ENCODE measurements around the gene MDGA2. TPM values are rescaled to one million over a fixed set of nuclear protein-coding genes. Genes with fewer than 3 reads are reported as not detected.

MDGA2 gene
- total and polyA plus RNA-seq, 2 of the 4 experiments (the other 2 are of a cell fraction), result 0.02 TPM; not detected in 1

DNA sequence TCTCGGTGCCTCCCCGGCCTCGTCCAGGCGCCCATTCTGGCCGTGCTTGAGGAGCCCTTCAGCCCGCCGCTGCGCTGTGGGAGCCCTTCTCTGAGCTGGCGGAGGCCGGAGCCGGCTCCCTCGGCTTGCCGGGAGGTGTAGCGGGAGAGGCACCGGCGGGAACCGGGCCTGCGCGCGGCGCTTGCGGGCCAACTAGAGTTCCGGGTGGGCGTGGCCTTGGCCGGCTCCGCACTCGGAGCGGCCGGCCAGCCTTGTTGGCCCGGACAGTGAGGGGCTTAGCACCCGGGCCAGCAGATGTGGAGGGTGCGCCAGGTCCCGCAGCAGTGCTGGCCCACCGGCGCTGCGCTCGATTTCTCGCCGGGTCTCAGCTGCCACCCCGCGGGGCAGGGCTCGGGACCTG lies 855.1 kb downstream of the MDGA2 start:
- in situ Hi-C loops (cut with MboI; ENCODE audit: low sequenced_read_pairs) (no loop called here), dilution Hi-C loops (cut with HindIII; ENCODE audit: low sequenced_read_pairs, unreplicated experiment) (no loop called here), intact Hi-C loops (cut with micrococcal nuclease) (no loop called here)
- Histone ChIP-seq H3K14ac (replicated peaks; ENCODE audit: low read depth, low read length) (no peak overlapping the region), H3K18ac (ENCODE audit: low read depth, low read length) (no peak overlapping the region), H2BK20ac (ENCODE audit: low read depth, low read length) (no peak overlapping the region), H3K9me1 (ENCODE audit: insufficient read depth, low read length) (no peaks in the 10 kb centered on the region), H3K79me1 (ENCODE audit: low read depth in 1 of 2, low read length in 2 of 2) (no peaks in the 10 kb centered on the region), H3K4me1 (ENCODE audit: control insufficient read depth, insufficient read depth, low read length) (no peaks in the 10 kb centered on the region), H4K5ac (ENCODE audit: low read depth, low read length) (no peak overlapping the region), H3K4me2 (ENCODE audit: low read depth, low read length) (no peak overlapping the region), H4K91ac (ENCODE audit: insufficient read depth, low read depth, low read length) (no peak overlapping the region), H3K4me3 (ENCODE audit: insufficient read depth, low read depth, low read length) (no peak overlapping the region), H3K56ac (ENCODE audit: extremely low read depth, insufficient read depth, low read length) (no peak overlapping the region), H4K20me1 (ENCODE audit: insufficient read depth, low read length) (no peaks in the 10 kb centered on the region), H2AK5ac (ENCODE audit: low read depth, low read length) (no peak overlapping the region), H3K4ac (ENCODE audit: low read depth, low read length) (no peak overlapping the region), H3K9ac (ENCODE audit: low read depth, low read length) (no peak overlapping the region), H3K23ac (ENCODE audit: low read depth, low read length) (no peak overlapping the region), H2AFZ (replicated peaks; ENCODE audit: low read length, poor library complexity) (no peak overlapping the region), H3K27ac (ENCODE audit: insufficient read depth, low read length) (no peak overlapping the region), H4K8ac (ENCODE audit: low read depth in 2 of 2, low read length in 2 of 2) (no peak overlapping the region), H2BK5ac (ENCODE audit: low read depth, low read length, poor library complexity, severe bottlenecking) (no peak overlapping the region), H3K36me3 (ENCODE audit: control insufficient read depth, insufficient read depth, low read length) (no peaks in the 10 kb centered on the region), H2AK9ac (replicated peaks; ENCODE audit: low read depth, low read length, poor library complexity) (no peak overlapping the region), H3K27me3 (ENCODE audit: control insufficient read depth, insufficient read depth, low read length) (no peaks in the 10 kb centered on the region), H2BK15ac (ENCODE audit: low read depth, low read length) (no peak overlapping the region), H2BK120ac (ENCODE audit: low read depth, low read length) (no peak overlapping the region), H3K9me3 (ENCODE audit: control insufficient read depth, insufficient read depth, low read length) (peaks cover 5% of the 10 kb centered on the region; the same call in 1 of the 2 replicates)
- POLR2A ChIA-PET (ENCODE audit: unreplicated experiment), result no interaction called here
- CTCF ChIA-PET, result no interaction called here
- DNase-seq, result no peak
- ATAC-seq (ENCODE audit: low read depth), result no peak
- 92% methylated on average over 16 of the region's 42 CpGs; no CpG with 5 or more reads in 1 of the 2 experiments for WGBS, 2 experiments (ENCODE audit: extremely low coverage in 2 of 2, insufficient read length in 1 of 2)
- BruUV-seq (replicated peaks), result no TSS peak
- TF ChIP-seq, protein P1, sequence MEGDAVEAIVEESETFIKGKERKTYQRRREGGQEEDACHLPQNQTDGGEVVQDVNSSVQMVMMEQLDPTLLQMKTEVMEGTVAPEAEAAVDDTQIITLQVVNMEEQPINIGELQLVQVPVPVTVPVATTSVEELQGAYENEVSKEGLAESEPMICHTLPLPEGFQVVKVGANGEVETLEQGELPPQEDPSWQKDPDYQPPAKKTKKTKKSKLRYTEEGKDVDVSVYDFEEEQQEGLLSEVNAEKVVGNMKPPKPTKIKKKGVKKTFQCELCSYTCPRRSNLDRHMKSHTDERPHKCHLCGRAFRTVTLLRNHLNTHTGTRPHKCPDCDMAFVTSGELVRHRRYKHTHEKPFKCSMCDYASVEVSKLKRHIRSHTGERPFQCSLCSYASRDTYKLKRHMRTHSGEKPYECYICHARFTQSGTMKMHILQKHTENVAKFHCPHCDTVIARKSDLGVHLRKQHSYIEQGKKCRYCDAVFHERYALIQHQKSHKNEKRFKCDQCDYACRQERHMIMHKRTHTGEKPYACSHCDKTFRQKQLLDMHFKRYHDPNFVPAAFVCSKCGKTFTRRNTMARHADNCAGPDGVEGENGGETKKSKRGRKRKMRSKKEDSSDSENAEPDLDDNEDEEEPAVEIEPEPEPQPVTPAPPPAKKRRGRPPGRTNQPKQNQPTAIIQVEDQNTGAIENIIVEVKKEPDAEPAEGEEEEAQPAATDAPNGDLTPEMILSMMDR (conservative IDR thresholded peaks at IDR 0.05; ENCODE audit: low read depth, low read length), result no peak
- TF ChIP-seq RCOR1 (IDR thresholded peaks at IDR 0.05; ENCODE audit: insufficient replicate concordance, low read length) (no peak), SMC3 (IDR thresholded peaks at IDR 0.05; ENCODE audit: low read depth, low read length) (no peak), MXI1 (IDR thresholded peaks at IDR 0.05; ENCODE audit: borderline replicate concordance, low read depth, low read length) (no peak), ELK1 (IDR thresholded peaks at IDR 0.05; ENCODE audit: borderline replicate concordance, low read depth, low read length) (no peak), RAD21 (IDR thresholded peaks at IDR 0.05; ENCODE audit: low read length) (no peak), NFE2L2 (IDR thresholded peaks at IDR 0.05; ENCODE audit: low read depth, low read length) (no peak), RFX5 (IDR thresholded peaks at IDR 0.05; ENCODE audit: low read depth, low read length) (no peak), FOS (IDR thresholded peaks at IDR 0.05; ENCODE audit: low read depth, low read length) (no peak), CEBPB (IDR thresholded peaks at IDR 0.05; ENCODE audit: low read depth, low read length) (no peak)

Data from IMR-90 (cell line).